Ovary (tissue), 9 donors: ENCODE data around the gene GRB14. TPM values are rescaled to one million over a fixed set of nuclear protein-coding genes. Genes with fewer than 3 reads are reported as not detected.

Source experiments
- DNase-seq, 5 donors: peaks; one replicate each; pipeline ENCODE4 v3.0.0-alpha.2; 2019 to 2020
- H3K27ac ChIP-seq, 2 donors: fragments of 200-600 bp; one replicate each; pipeline versions ENCODE4 v1.5.1 to v1.8.0; 2019 to 2022
- H3K27me3 ChIP-seq: fragments of 200-600 bp; one replicate; pipeline ENCODE4 v1.8.0; 2022
- H3K36me3 ChIP-seq: fragments of 200-600 bp; sonication (generic); one replicate; pipeline ENCODE4 v1.5.1; 2019
- H3K4me1 ChIP-seq: one replicate; pipeline ENCODE4 v1.8.1; 2013; ENCODE audit warnings: mild to moderate bottlenecking, moderate library complexity; ENCODE audit not compliant: insufficient read depth
- H3K4me3 ChIP-seq: fragments of 200-600 bp; sonication (generic); one replicate; pipeline ENCODE4 v1.5.1; 2017
- H3K9me3 ChIP-seq, 2 donors: fragments of 200-600 bp in 1 of 2; sonication (generic) in 1 of 2; one replicate each; pipeline versions ENCODE4 v1.5.1 to v1.8.1; 2013 to 2019; ENCODE audit warnings: mild to moderate bottlenecking in 1 of 2, moderate library complexity in 1 of 2
- CTCF ChIP-seq, 3 donors: fragments of 450-650 bp in 2 of 3; fragments of 200-600 bp in 1 of 3; IDR thresholded peaks; one replicate each; pipeline versions ENCODE4 v1.5.1 to v1.8.0; 2016 to 2022; ENCODE audit warnings: antibody characterized with exemption in 3 of 3, mild to moderate bottlenecking in 1 of 3
- EP300 ChIP-seq: sonication (generic); formaldehyde crosslinking; IDR thresholded peaks from one replicate; pipeline ENCODE4 v1.6.1; 2017; ENCODE audit warnings: antibody characterized with exemption
- POLR2A ChIP-seq: fragments of 450-650 bp; IDR thresholded peaks from one replicate; pipeline ENCODE4 v1.6.1; 2017; ENCODE audit warnings: antibody characterized with exemption, mild to moderate bottlenecking, moderate library complexity
- WGBS, 3 donors: extraction: QIAGEN DNeasy Blood & Tissue Kit in 1 of 3; methylation state at CpG; one replicate each; pipeline versions ENCODE4 v1.1.5 to v1.1.7; 2013 to 2017; 5-methylcytosine and 5-hydroxymethylcytosine counted together
- intact Hi-C, 4 donors: fragments of 100-400 bp; cut with DNase I; formaldehyde crosslinking; loops; one replicate each; pipeline versions ENCODE4 v1.11.0 to v1.15.1; 2022 to 2023
- polyA plus RNA-seq, 2 donors: library from polyadenylated mRNA; stranded (reverse); fragments of 200-250 nt in 1 of 2; fragments of 350-450 nt in 1 of 2; fragmentation: Illumina TruSeq in 1 of 2; extraction: RNeasy Lipid Tissue Mini Kit (QIAGEN cat#74804) in 1 of 2; gene quantifications; one replicate each; pipeline ENCODE4 v1.2.3, GENCODE V29; 2013 to 2014
- total RNA-seq, 7 donors: library from RNA; depleted of rRNA in 2 of 7; stranded (reverse); fragments of >200 nt in 2 of 7; fragmentation: NEBNext Ultra II Directional in 3 of 7; extraction: Animal tissue kit (Norgen Biotek cat#: 25700) in 3 of 7; gene quantifications; one replicate each; pipeline versions ENCODE4 v1.1.0 to v1.2.4, GENCODE V29; 2016 to 2023
- donor health status: DM: no; HTN: no; CAD: no; lungs with moderate emphysema.
- donor health status: DM: no; HTN: no; CAD: no.
- donor health status: Bipolar disorder and iron deficiency.
- donor health status: DM: yes; HTN: yes; CAD: no.
- donor health status: DM: no; HTN: no; CAD: no.
- donor health status: DM: yes; HTN: yes; CAD: no.

The GRB14 gene
- total and polyA plus RNA-seq, 9 donors = 4.5 to 45.6 (median 11.8) TPM

GRCh38 chr2:164609790-164610189 lies 11.5 kb downstream of the GRB14 start:
- Histone ChIP-seq H3K36me3 (no peaks in the 10 kb centered on the region), H3K27me3 (no peaks in the 10 kb centered on the region), H3K27ac (no peak overlapping the region), H3K9me3 (no peaks in the 10 kb centered on the region), H3K4me3 (no peak overlapping the region), H3K4me1 (no peaks in the 10 kb centered on the region)
- no peak for TF ChIP-seq POLR2A
- no peak for TF ChIP-seq EP300
- no peak for TF ChIP-seq CTCF (IDR thresholded peaks at IDR 0.05)
- WGBS, 3 donors = 92 to 97% (median 95%) methylated on average over 1 of the region's 1 CpG
- intact Hi-C loops = no loop called here
- DNase-seq = no peak

- H3K9me3 ChIP-seq = no peaks in the 10 kb centered on the region
- DNase-seq = no peak
- no peaks in the 10 kb centered on the region for H3K4me1 ChIP-seq
- TF ChIP-seq POLR2A = no peak
- TF ChIP-seq CTCF (IDR thresholded peaks at IDR 0.05) = no peak
- no peak for TF ChIP-seq EP300
- no peak overlapping the region for H3K4me3 ChIP-seq
- H3K27me3 ChIP-seq = no peaks in the 10 kb centered on the region
- H3K36me3 ChIP-seq = no peaks in the 10 kb centered on the region
- WGBS, 3 donors = 41 to 47% (median 44%) methylated on average over 2 of the region's 2 CpGs
- intact Hi-C loops = no loop called here
- H3K27ac ChIP-seq = no peak overlapping the region
Observed at GRCh38 chr2:164606557-164606956, 14.7 kb downstream of the GRB14 start.

- no peak for DNase-seq
- no peaks in the 10 kb centered on the region for H3K27me3 ChIP-seq
- H3K4me1 ChIP-seq = no peaks in the 10 kb centered on the region
- no peak overlapping the region for H3K27ac ChIP-seq
- intact Hi-C loops = no loop called here
- no peaks in the 10 kb centered on the region for H3K36me3 ChIP-seq
- WGBS, 3 donors = 78 to 92% (median 91%) methylated on average over 2 of the region's 2 CpGs
- H3K4me3 ChIP-seq = no peak overlapping the region
- TF ChIP-seq EP300 (no peak), POLR2A (no peak), CTCF (IDR thresholded peaks at IDR 0.05) (no peak)
- no peaks in the 10 kb centered on the region for H3K9me3 ChIP-seq
Observed at GRCh38 chr2:164605295-164605694, 16.0 kb downstream of the GRB14 start.

GRCh38 chr2:164600763-164601162 lies 20.5 kb downstream of the GRB14 start:
- DNase-seq = no peak
- H3K27ac ChIP-seq = no peak overlapping the region
- no peaks in the 10 kb centered on the region for H3K27me3 ChIP-seq
- WGBS, 3 donors = 7 to 19% (median 15%) methylated on average over 1 of the region's 1 CpG
- TF ChIP-seq EP300 (no peak), CTCF (IDR thresholded peaks at IDR 0.05) (no peak), POLR2A (no peak)
- H3K4me3 ChIP-seq = no peak overlapping the region
- intact Hi-C loops = no loop called here
- no peaks in the 10 kb centered on the region for H3K36me3 ChIP-seq
- peaks cover 7% of the 10 kb centered on the region for H3K4me1 ChIP-seq
- H3K9me3 ChIP-seq = no peaks in the 10 kb centered on the region
